HEK293 (cell line): Measurements from ENCODE around the gene CCL28.

Experiments
- CTCF ChIA-PET: fragments of 350-600 bp; formaldehyde crosslinking; extraction: SDS; loops from one replicate; lab custom pipeline; 2021; ENCODE audit warnings: antibody characterized with exemption; lab: Yijun Ruan, JAX
- POLR2A ChIA-PET: fragments of 300-600 bp; formaldehyde crosslinking; extraction: SDS; loops from one replicate; lab custom pipeline; 2020; ENCODE audit warnings: antibody characterized with exemption, inconsistent platforms; lab: Yijun Ruan, JAX
- H3K27ac ChIP-seq: fragments of 200-500 bp; sonication (Bioruptor generic); 2 replicates; pipeline ENCODE4 v1.5.1; 2014; ENCODE audit warnings: low read depth, low read length, control low read depth, inconsistent platforms; ENCODE audit errors: extremely low read depth
- H3K36me3 ChIP-seq, 2 experiments: fragments of 200-500 bp in 1 of 2; sonication (Bioruptor generic) in 1 of 2; 1 replicate in 1 of 2; 2 replicates in 1 of 2; pipeline ENCODE4 v1.5.1; 2014 to 2017; ENCODE audit warnings: inconsistent platforms in 2 of 2, low read length in 2 of 2; ENCODE audit not compliant: control insufficient read depth in 2 of 2, insufficient read depth in 1 of 2
- H3K4me1 ChIP-seq: fragments of 200-500 bp; sonication (Bioruptor generic); 2 replicates; pipeline ENCODE4 v1.5.1; 2014; ENCODE audit warnings: mild to moderate bottlenecking, low read length, inconsistent platforms; ENCODE audit not compliant: control insufficient read depth, insufficient read depth
- H3K4me3 ChIP-seq: 2 replicates; pipeline ENCODE4 v1.5.1; 2011; ENCODE audit warnings: low read depth, mild to moderate bottlenecking, control low read depth, low read length, moderate library complexity
- H3K9me3 ChIP-seq: fragments of 200-500 bp; sonication (Bioruptor generic); 2 replicates; pipeline ENCODE4 v1.5.1; 2014; ENCODE audit warnings: low read depth, low read length, inconsistent platforms; ENCODE audit not compliant: control insufficient read depth, insufficient read depth
- HOXD13 ChIP-seq: sonication (generic); formaldehyde crosslinking; IDR thresholded peaks from 2 replicates; pipeline ENCODE4 v1.8.0; 2022; ENCODE audit warnings: missing genetic modification reagents, borderline replicate concordance
- KLF7 ChIP-seq: fragments of 450-650 bp; formaldehyde crosslinking; IDR thresholded peaks from 2 replicates; pipeline ENCODE4 v1.5.1; 2016; ENCODE audit warnings: missing biosample characterization, missing genetic modification characterization, borderline replicate concordance
- PRDM1 ChIP-seq: fragments of 450-650 bp; formaldehyde crosslinking; IDR thresholded peaks from 2 replicates; pipeline ENCODE4; 2016; ENCODE audit warnings: missing biosample characterization, missing genetic modification characterization
- ZEB2 ChIP-seq: fragments of 450-650 bp; formaldehyde crosslinking; IDR thresholded peaks from 2 replicates; pipeline ENCODE4 v1.5.1; 2016; ENCODE audit warnings: missing biosample characterization, missing genetic modification characterization
- ZFP69B ChIP-seq: fragments of 450-650 bp; formaldehyde crosslinking; IDR thresholded peaks from 2 replicates; pipeline ENCODE4 v1.5.1; 2016; ENCODE audit warnings: missing biosample characterization, missing genetic modification characterization
- ZNF146 ChIP-seq: fragments of 450-650 bp; formaldehyde crosslinking; IDR thresholded peaks from 2 replicates; pipeline ENCODE4 v1.5.1; 2016; ENCODE audit warnings: missing biosample characterization, missing genetic modification characterization
- ZNF184 ChIP-seq: fragments of 450-650 bp; IDR thresholded peaks from 2 replicates; pipeline ENCODE4 v1.5.1; 2018; ENCODE audit warnings: missing biosample characterization, mild to moderate bottlenecking, missing genetic modification characterization
- ZNF24 ChIP-seq: fragments of 450-650 bp; formaldehyde crosslinking; IDR thresholded peaks from 2 replicates; pipeline ENCODE4 v1.5.1; 2016; ENCODE audit warnings: missing biosample characterization, missing genetic modification characterization
- ZNF302 ChIP-seq: fragments of 450-650 bp; formaldehyde crosslinking; IDR thresholded peaks from 2 replicates; pipeline ENCODE4 v1.5.1; 2016; ENCODE audit warnings: missing biosample characterization, missing genetic modification characterization, low read depth
- ZNF391 ChIP-seq: fragments of 450-650 bp; formaldehyde crosslinking; IDR thresholded peaks from 2 replicates; pipeline ENCODE4 v1.5.1; 2016; ENCODE audit warnings: low read depth, missing biosample characterization, missing genetic modification characterization, borderline replicate concordance
- ZNF623 ChIP-seq: fragments of 450-650 bp; formaldehyde crosslinking; IDR thresholded peaks from 2 replicates; pipeline ENCODE4 v1.5.1; 2016; ENCODE audit warnings: missing biosample characterization, missing genetic modification characterization
- ZNF624 ChIP-seq: fragments of 450-650 bp; formaldehyde crosslinking; IDR thresholded peaks from 2 replicates; pipeline ENCODE4 v1.5.1; 2017; ENCODE audit warnings: missing biosample characterization, missing genetic modification characterization
- ZNF677 ChIP-seq: fragments of 450-650 bp; IDR thresholded peaks from 2 replicates; pipeline ENCODE4 v1.5.0; 2018; ENCODE audit warnings: missing biosample characterization, mild to moderate bottlenecking, missing genetic modification characterization, moderate library complexity
- ZNF768 ChIP-seq: fragments of 450-650 bp; formaldehyde crosslinking; IDR thresholded peaks from 2 replicates; pipeline ENCODE4 v1.5.1; 2018; ENCODE audit warnings: missing biosample characterization, mild to moderate bottlenecking, missing genetic modification characterization
- TF ChIP-seq, protein P1 (sequence below): fragments of 450-650 bp; formaldehyde crosslinking; IDR thresholded peaks from 2 replicates; pipeline ENCODE4 v1.5.1; 2017; ENCODE audit warnings: missing biosample characterization, missing genetic modification characterization
- TF ChIP-seq, protein P2 (sequence below): fragments of 450-650 bp; formaldehyde crosslinking; IDR thresholded peaks from 2 replicates; pipeline ENCODE4 v1.5.1; 2016; ENCODE audit warnings: missing biosample characterization, missing genetic modification characterization
- TF ChIP-seq, protein P3 (sequence below): fragments of 450-650 bp; formaldehyde crosslinking; IDR thresholded peaks from 2 replicates; pipeline ENCODE4 v1.5.1; 2016; ENCODE audit warnings: missing biosample characterization, missing genetic modification characterization

Gene CCL28

DNA sequence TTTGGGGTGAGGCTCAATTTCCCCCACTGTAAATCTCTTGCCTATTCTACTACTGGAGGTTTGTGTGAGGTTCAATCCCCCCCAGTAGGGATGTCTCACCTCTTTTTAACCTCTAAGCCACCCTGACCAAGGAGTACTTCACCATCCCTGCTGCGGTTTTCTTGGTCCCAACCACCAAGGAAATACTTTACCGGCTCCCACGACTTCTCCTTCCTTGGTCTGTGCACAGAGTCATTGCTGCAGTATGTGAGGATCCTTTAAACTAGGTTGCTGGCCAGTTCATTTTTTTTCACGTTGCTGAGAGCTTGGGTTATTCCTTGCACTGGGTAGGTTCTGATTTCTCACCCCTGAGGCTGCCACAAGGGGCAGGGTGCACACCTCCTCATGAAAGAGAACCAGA, 76.5 kb downstream of the CCL28 start (continued):
- TF ChIP-seq HOXD13 (CRISPR knock-in tag) (no peak), ZFP69B (no peak), ZNF391 (tag by site-specific recombination) (no peak), ZNF623 (tag by site-specific recombination) (no peak), ZEB2 (tag by site-specific recombination) (no peak), ZNF768 (no peak), ZNF184 (tag by site-specific recombination) (no peak), ZNF677 (tag by site-specific recombination) (no peak), ZNF146 (no peak), ZNF302 (tag by site-specific recombination) (no peak)
- TF ChIP-seq, protein P1, sequence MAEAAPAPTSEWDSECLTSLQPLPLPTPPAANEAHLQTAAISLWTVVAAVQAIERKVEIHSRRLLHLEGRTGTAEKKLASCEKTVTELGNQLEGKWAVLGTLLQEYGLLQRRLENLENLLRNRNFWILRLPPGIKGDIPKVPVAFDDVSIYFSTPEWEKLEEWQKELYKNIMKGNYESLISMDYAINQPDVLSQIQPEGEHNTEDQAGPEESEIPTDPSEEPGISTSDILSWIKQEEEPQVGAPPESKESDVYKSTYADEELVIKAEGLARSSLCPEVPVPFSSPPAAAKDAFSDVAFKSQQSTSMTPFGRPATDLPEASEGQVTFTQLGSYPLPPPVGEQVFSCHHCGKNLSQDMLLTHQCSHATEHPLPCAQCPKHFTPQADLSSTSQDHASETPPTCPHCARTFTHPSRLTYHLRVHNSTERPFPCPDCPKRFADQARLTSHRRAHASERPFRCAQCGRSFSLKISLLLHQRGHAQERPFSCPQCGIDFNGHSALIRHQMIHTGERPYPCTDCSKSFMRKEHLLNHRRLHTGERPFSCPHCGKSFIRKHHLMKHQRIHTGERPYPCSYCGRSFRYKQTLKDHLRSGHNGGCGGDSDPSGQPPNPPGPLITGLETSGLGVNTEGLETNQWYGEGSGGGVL (tag by site-specific recombination) = no peak
- TF ChIP-seq, protein P2, sequence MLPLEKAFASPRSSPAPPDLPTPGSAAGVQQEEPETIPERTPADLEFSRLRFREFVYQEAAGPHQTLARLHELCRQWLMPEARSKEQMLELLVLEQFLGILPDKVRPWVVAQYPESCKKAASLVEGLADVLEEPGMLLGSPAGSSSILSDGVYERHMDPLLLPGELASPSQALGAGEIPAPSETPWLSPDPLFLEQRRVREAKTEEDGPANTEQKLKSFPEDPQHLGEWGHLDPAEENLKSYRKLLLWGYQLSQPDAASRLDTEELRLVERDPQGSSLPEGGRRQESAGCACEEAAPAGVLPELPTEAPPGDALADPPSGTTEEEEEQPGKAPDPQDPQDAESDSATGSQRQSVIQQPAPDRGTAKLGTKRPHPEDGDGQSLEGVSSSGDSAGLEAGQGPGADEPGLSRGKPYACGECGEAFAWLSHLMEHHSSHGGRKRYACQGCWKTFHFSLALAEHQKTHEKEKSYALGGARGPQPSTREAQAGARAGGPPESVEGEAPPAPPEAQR = no peak
- TF ChIP-seq, protein P3, sequence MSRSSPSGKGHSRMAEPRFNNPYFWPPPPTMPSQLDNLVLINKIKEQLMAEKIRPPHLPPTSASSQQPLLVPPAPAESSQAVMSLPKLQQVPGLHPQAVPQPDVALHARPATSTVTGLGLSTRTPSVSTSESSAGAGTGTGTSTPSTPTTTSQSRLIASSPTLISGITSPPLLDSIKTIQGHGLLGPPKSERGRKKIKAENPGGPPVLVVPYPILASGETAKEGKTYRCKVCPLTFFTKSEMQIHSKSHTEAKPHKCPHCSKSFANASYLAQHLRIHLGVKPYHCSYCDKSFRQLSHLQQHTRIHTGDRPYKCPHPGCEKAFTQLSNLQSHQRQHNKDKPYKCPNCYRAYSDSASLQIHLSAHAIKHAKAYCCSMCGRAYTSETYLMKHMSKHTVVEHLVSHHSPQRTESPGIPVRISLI = no peak

DNA sequence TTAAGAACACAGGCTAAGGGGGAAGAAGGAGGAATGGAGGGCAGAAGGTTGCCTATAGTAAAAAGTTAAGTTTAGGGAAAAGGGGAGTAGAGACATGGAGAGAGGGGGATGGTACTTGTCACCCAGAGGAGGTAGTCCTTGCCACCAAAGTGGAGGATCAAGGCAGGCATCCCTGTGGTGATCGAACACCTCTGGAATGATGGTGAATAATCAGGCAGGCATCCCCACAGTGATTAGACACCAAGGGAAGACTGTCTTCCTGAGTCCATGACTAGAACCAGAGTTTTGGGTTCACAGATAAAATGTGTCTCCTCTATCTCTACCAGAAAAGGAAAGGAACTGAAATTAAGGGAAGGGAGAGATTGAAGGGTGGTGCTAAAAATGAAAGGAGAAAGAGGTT, 79.8 kb downstream of the CCL28 start:
- POLR2A ChIA-PET = no interaction called here
- CTCF ChIA-PET = no interaction called here
- Histone ChIP-seq H3K9me3 (no peaks in the 10 kb centered on the region), H3K27ac (no peak overlapping the region), H3K36me3 (no peaks in the 10 kb centered on the region), H3K4me1 (no peaks in the 10 kb centered on the region), H3K4me3 (no peak overlapping the region)
- no peak for TF ChIP-seq KLF7 (tag by site-specific recombination)
- TF ChIP-seq ZNF24 (tag by site-specific recombination) = no peak
- TF ChIP-seq ZNF624 = no peak
- no peak for TF ChIP-seq PRDM1 (tag by site-specific recombination)
